GM12878 (cell line): ENCODE data around the gene RBPMS2. TPM values are rescaled to one million over a fixed set of nuclear protein-coding genes. Genes with fewer than 3 reads are reported as not detected.

ENCODE experiments used
- BHLHE40 ChIP-seq, 2 experiments: fragments of 450-650 bp in 1 of 2; IDR thresholded peaks; 2 replicates each; pipeline ENCODE4 v1.6.1; 2011 to 2017; ENCODE audit warnings: low read depth in 2 of 2, borderline replicate concordance in 1 of 2, improper control_type of control experiment in 1 of 2, low read length in 1 of 2, mild to moderate bottlenecking in 1 of 2
- CBX3 ChIP-seq: fragments of 200-600 bp; sonication (generic); IDR thresholded peaks from 2 replicates; pipeline ENCODE4 v1.6.1; 2016; ENCODE audit warnings: low read depth, borderline replicate concordance
- IKZF2 ChIP-seq, 2 experiments: fragments of 450-650 bp; IDR thresholded peaks; 2 replicates each; pipeline ENCODE4 v1.6.1; 2017; ENCODE audit warnings: mild to moderate bottlenecking in 2 of 2, moderate library complexity in 2 of 2
- MEF2B ChIP-seq: fragments of 450-650 bp; IDR thresholded peaks from 2 replicates; pipeline ENCODE4 v1.6.1; 2018; ENCODE audit warnings: mild to moderate bottlenecking, moderate library complexity; ENCODE audit not compliant: partially characterized antibody, poor library complexity, severe bottlenecking
- NR2F1 ChIP-seq: fragments of 450-650 bp; conservative IDR thresholded peaks from 2 replicates; pipeline ENCODE4 v1.6.1; 2017; ENCODE audit warnings: mild to moderate bottlenecking
- RUNX3 ChIP-seq: IDR thresholded peaks from 2 replicates; pipeline ENCODE4 v1.6.1; 2012; ENCODE audit warnings: low read length, inconsistent platforms
- SKIL ChIP-seq: fragments of 450-650 bp; IDR thresholded peaks from 2 replicates; pipeline ENCODE4 v1.6.1; 2017; ENCODE audit warnings: mild to moderate bottlenecking, low read depth, inconsistent platforms; ENCODE audit not compliant: poor library complexity, severe bottlenecking
- SMARCA5 ChIP-seq: fragments of 450-650 bp; IDR thresholded peaks from 2 replicates; pipeline ENCODE4 v1.6.1; 2017; ENCODE audit warnings: mild to moderate bottlenecking
- SPI1 ChIP-seq: IDR thresholded peaks from 2 replicates; pipeline ENCODE4 v1.6.1; 2011; ENCODE audit warnings: low read depth, mild to moderate bottlenecking, low read length, moderate library complexity, borderline replicate concordance; ENCODE audit not compliant: insufficient read depth
- WRNIP1 ChIP-seq: IDR thresholded peaks from 2 replicates; pipeline ENCODE4 v1.6.1; 2011; ENCODE audit warnings: low read depth, low read length, improper control_type of control experiment, borderline replicate concordance
- polyA plus RNA-seq, 11 experiments: library from polyadenylated mRNA; depleted of rRNA in 4 of 11; unstranded in 6 of 11; stranded (reverse) in 5 of 11; fragments of >200 nt; fragmentation: Nextera tagmentation in 4 of 11; fragmentation: Illumina TruSeq in 1 of 11; extraction: Ambion mirVana in 4 of 11; extraction: Trizol in 1 of 11; gene quantifications; 1 replicate in 1 of 11; 2 replicates in 10 of 11; pipeline versions ENCODE4 v1.2.1 to v1.2.3, GENCODE V29; 2011 to 2016; ENCODE audit warnings: inconsistent platforms in 2 of 11, missing spikeins in 2 of 11, low read depth in 1 of 11
- total RNA-seq, 4 experiments: library from RNA; depleted of rRNA in 3 of 4; stranded (reverse); fragments of >200 nt in 3 of 4; fragmentation: Illumina TruSeq in 1 of 4; extraction: Trizol in 1 of 4; gene quantifications; 2 replicates each; pipeline versions ENCODE4 v1.2.1 to v1.2.3, GENCODE V29; 2013 to 2021

Gene RBPMS2
- total and polyA plus RNA-seq, 10 of the 15 experiments (the other 5 are each of a cell fraction or from before 2014, with no cell fraction given), result 0.06 to 0.31 (median 0.19) TPM; not detected in 3

DNA sequence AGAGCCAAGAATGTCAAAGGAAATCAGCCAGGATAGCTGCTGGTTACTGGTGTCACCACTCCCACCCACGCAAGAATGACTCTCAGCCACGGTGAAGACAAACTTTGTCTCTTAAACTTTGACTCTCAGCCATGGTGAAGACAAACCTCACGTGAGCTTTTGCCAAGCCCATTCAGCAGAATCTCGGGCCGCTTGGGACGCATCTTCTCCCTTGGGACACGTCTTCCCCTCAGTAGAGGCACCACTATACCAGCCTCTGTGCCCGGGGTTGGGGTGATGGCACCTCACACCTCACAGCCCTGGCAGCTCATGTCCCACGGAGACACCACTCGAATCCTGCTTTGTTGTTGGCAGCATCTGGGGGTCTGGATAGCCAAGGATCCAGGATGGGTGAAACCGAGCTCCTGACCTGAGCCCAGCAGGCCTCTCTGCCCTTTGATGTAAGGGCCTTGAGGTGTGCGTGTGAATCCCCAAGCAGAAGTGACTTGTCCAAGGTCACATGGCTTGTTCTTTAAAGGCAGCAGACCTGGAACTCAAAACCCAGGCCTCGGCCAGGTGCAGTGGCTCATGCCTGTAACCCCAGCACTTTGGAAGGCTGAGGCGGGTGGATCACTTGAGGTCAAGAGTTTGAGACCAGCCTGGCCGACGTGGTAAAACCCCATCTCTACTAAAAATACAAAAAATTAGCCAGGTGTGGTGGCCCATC lies 21.8 kb downstream of the RBPMS2 start (continued):
- TF ChIP-seq NR2F1, result 0 out of 2 replicates have a peak, but pooled peaks have one; percentile 20
- no peak for TF ChIP-seq CBX3
- TF ChIP-seq SPI1, result peak; percentile 19; the same call in 1 of the 2 replicates
- TF ChIP-seq BHLHE40 (IDR thresholded peaks at IDR 0.05; ENCODE audit: borderline replicate concordance in 1 of 2, low read depth in 2 of 2, low read length in 1 of 2), result peak; percentile 80 to 84
- no peak for TF ChIP-seq SKIL
- TF ChIP-seq WRNIP1, result no peak
- 0 out of 2 replicates have a peak, but pooled peaks have one; percentile 7 for TF ChIP-seq RUNX3
- TF ChIP-seq MEF2B, result peak; percentile 88
- TF ChIP-seq IKZF2 (IDR thresholded peaks at IDR 0.05), result peak; percentile 15 to 43; a peak in 1 of 4 replicates
- 0 out of 2 replicates have a peak, but pooled peaks have one; percentile 38 for TF ChIP-seq SMARCA5
